Measurements from ENCODE around the gene SMIM15.

DNA sequence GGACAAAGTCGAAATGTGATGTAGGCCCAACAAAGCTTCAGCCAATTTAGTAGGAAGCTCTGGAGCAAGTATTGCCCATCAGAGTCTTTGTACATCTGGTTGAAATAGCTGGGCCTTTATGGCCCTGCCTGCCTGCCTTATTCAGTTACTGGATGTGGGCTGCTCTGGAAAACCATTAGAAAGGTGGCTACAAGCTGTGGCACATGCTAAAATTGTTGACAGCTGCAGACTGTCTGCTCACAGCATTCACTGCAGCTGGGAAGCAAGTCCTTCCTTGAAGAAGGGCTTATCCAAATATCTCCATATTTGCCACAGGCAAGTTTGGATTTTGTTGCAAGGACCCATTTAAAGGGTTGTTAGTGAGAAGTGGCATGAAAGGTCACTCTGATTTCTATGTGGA is 24.4 kb downstream of the SMIM15 start:
- TF ChIP-seq POLR2AphosphoS5 (IDR thresholded peaks at IDR 0.05; ENCODE audit: low read depth, low read length) (no peak), REST (IDR thresholded peaks at IDR 0.05; ENCODE audit: insufficient read depth in 1 of 2, low read depth in 2 of 2, low read length in 2 of 2) (no peak), FOXP2 (optimal IDR thresholded peaks at IDR 0.05; ENCODE audit: borderline replicate concordance, extremely low read depth, extremely low read length, insufficient read depth) (no peak), TAF1 (IDR thresholded peaks at IDR 0.05; ENCODE audit: borderline replicate concordance, insufficient read depth, low read length) (no peak), SIN3A (IDR thresholded peaks at IDR 0.05; ENCODE audit: borderline replicate concordance, insufficient read depth, low read length) (no peak)
